GM18502 (cell line): ENCODE measurements around the gene MRAP.

Experiments
- ATAC-seq: cut with Tn5 transposase; IDR thresholded peaks from one replicate; pipeline ENCODE4 v1.9.1; 2021; ENCODE audit warnings: mild to moderate bottlenecking; ENCODE audit not compliant: unreplicated experiment, poor library complexity

The MRAP gene

DNA sequence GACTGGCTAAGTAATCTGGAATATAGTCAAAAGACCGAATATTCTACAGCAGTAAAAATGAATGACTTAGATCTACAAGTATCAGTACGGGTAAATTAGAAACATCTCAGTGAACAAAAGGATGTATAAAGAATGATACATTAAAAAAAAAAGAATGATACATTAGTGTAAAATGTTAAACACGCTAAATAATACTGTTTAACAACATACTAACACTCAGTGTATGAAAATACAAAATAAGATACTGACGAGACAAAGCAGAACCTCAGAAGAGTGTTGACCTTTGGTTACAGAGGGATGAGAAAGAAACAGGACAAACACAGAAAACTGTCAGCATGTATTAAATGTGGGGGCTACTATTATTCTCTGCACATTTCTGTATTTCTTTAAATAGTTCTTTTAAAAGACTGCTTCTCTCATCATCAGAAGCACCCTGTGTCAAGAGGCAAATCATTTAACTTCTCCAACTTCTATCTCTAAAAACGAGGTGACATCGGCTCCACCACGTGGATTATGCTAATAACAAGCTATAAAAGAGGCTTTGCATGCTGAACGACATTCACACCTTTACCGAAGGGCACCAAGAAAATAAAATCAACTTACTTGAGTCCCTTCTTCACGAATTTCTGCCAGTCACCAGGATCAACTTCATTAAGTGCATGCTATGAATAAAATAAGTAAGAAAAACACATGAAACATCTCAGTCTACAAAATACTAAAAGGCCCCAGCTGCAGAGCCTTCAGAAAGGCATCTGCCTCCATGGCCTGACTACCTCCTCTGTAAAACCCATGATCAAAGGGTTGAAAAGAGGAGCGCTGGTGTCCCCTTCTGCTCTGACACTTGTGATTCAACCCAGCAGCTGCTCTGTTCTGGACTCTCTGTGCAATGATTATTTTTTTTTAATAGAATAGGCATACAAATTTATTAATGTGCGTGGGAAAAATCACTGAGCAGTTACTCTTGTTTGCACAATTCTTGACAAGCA is 42.5 kb downstream of the MRAP start:
- ATAC-seq, result no peak

DNA sequence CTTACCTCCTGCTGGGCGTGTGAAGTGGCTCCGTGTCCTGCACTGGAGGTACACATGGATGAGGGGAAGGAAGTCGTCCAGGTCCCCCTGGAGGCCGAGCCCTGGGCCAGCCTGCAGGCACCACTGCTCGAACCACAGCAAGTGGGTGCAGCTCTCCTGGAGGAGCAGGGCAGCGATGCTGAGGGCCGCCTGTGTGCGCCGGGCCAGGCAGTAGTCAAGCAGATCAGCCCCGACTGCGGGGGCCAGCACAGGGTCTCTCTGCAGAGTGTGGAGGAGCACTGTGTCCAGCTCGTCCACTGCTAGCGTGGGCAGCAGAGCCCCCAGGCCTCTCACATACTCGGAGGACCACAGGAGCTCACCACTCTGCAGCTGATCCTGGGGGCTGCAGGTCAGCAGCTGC is 48.3 kb downstream of the MRAP start:
- ATAC-seq, result no peak

DNA sequence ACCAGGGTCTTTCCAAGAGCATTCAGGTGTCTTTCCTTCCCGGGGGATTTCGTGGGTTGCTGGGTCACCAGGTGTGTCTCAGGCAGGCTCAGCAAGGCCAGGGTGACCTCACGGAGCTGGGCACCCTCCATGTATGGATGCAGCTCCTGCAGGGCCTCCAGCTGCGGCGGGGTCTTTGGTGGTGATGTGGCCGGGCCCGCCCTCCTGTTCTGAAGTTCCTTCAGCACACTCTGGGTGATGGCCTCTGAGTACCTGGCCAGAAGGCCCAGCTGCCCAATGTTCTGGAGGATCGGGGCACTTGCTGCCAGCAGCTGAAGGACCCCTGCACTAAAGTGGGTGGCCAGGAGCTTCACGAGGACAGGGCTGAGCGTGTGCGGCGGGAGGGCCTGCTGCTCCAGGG is 48.7 kb downstream of the MRAP start:
- no peak for ATAC-seq

DNA sequence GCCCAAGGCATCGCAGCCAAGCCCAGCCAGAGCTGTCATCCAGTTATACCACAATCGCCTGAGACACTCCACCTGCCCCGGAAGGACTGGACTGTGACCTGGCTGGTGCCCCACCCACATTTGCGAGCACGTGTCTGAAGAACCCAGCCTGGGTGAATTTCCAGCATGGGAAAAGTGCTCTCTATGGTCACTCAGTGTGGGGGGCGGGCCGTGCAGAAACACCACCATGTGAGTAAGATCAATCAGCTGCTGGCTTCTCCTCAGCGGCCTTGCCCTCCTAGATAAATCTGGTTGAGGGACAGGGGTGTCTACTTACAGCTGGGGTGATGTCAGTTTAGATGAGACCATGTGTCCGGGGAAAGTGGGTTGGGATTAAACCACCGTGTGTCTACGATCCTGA is 49.3 kb downstream of the MRAP start:
- ATAC-seq, result no peak

DNA sequence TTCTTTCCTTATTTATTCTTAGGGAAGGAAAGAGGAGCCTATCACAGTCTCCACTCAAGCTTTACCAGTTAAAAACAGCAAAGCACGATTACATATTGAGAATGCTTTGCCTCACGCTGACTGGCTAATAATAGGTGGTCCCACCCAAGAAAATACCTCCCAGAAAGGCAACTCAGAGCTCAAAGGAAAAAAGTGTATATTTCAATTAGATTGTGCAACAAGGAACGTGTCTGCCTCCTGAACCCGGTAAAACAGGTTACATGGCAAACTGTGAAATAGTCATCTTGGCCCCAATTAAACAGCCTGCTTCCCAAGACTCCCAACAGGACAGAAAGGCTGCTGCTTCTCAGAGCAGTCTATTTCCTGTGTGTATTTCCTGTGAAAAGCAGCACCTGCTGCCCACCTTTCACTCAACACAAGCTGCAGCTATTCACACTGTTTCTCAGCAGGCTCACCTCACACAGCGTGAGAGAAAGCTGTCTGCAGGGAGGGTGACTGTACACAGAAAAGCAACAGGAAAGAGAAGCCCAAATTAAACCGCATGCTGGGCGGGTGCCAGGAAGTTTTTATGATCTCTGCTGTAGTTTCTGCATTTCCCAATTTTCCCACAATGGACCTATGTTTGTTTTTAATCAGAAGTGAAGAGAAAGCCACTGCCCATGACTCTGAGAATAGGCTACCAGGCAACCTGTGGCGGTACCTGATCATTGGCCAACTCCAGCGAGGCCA is 50.1 kb downstream of the MRAP start:
- no peak for ATAC-seq

DNA sequence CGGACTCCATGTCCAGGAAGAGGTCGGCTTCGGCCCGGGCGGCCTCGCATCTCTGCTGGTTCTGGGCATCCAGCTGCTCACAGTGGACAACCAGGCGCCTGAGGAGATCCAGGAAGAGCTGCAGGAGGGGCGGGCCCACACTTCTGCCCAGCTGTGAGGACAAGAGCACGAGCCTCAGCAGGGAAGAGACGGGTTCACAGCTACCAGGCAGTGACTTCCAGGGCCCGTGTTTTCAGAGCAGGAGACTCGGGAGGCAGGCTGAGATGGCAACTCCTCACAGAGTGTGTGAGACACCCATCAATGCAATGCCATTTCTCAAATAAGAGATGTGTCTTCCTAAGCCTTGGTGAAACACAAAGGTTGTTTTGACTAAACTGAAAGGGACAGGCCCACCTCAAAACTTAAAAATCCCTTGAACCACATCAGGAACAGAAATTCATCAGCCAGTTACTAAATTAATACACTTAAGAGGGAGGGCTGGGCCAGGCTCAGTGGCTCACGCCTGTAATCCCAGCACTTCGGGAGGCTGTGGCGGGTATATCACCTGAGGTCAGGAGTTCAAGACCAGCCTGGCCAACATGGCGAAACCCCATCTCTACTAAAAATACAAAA is 50.8 kb downstream of the MRAP start:
- no peak for ATAC-seq

DNA sequence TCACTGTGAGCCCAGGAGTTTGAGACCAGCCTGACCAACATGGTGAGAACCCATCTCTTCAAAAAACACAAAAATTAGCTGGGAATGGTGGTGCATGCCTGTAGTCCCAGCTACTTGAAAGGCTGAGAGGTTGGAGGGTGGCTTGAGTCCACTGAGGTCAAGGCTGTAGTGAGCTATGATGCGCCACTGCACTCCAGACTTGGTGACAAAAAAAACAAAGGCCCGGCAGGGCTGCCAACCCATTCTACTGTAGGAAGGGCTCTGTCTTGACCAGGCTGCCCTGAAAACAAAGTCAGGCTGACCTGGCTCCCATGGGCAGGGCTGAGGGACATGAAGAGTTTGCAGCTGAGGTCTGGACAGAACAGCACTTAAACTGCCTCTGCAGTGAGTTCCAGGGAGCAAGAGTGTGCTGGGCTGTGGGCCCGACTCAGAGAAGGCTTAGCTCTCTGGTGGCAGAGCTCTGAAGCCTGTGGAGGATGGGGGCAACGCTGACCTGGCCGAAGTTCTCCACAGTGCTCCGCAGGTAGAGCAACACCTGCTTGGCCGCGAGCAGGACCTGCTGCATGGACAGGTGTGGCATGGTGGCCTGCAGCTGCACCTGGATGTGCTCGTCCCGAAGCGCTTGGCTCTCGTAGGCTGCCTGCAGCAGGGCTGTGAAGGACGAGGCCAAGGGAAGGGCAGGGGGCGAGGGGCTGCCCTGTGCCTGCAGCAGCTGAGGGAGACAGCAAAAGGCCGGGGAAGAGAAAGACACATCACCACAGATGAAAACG is 51.7 kb downstream of the MRAP start:
- no peak for ATAC-seq

DNA sequence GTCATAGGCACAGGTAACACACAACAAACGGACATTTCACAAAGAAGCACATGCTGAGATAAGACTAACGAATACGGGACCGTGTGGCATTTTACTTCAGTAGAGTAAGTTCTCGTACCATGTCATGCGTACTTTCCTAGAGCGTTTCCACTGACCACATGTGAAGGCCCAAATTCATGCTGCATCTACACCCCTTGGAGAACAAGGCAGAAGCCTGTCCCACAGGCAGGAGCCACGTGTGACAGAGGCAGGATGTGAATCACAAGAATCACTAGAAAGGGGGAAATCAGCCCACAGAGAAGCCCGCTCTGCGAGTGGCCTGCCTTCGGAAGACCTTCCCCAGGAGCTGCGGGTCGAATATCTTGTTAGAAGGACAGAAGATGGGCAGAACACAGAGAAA is 52.3 kb downstream of the MRAP start:
- ATAC-seq, result no peak

DNA sequence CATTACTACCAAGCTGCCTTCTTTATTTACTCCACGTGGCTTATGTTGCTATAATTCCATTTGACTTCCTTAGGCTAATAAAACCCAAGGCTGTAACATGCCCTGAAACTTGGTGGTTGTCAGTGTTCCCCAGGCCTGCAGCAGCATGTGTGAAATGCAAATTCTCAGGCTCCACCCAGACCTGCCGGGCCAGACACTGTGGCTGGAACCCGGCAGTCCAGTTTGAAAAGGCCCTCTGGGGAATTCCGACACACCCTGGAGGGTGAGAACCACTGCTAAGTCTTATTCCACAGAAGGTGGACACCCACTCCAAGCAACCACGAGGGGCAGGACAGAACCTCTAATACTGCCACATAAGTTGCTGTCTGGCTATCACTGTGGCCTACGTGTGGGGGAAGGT is 52.8 kb downstream of the MRAP start:
- ATAC-seq, result no peak

DNA sequence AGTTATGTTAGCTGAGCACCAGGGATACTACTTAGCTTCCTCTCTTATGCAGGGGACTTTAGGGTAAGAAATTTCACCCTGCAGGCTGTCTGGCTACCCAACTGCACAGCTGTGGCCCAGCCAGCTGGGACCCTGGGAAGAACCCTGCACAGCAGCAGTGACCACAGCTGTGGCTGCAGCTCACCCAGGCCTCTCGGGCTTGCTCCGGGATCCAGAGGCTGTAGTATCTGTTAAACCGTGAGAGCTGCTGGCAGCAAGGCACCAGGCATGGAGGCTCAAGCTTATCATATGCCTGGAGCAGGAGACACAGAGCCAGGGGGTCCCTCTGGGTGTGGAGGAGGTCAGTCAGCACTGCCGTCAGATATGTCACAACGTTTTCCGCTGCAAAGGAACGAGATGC is 53.9 kb downstream of the MRAP start:
- ATAC-seq, result no peak

DNA sequence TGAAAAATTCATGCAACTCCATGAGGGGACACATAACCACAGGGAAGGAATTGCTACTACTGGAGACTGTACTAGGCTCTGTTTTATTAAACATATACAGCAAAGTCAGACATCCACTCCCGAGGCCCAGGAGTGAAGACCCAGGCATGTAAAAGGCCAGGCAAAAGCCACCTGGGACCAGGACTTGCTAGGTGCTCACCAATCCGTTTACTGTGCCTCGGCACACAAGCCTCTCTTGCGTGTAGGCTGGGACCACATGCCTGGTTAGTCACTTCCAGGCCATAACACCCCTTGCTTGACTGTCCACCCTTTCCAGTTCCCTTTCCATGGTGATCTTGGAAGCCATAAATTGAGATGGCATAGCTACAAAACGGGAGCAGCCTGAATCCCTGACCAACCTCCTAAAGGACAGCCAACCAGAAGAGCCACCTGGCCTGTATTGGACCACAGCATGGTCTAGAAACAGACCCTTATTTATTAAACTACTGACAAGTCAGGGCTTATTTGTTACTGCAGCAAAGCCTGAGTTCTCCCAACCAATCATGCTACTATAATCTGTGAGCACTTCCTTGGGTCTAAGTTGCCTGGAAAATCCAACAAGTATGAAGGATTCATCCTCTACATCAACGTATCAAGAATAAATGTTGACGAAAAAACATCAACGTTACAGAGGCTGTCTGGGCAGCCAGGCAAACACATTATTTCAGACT is 54.5 kb downstream of the MRAP start:
- no peak for ATAC-seq

DNA sequence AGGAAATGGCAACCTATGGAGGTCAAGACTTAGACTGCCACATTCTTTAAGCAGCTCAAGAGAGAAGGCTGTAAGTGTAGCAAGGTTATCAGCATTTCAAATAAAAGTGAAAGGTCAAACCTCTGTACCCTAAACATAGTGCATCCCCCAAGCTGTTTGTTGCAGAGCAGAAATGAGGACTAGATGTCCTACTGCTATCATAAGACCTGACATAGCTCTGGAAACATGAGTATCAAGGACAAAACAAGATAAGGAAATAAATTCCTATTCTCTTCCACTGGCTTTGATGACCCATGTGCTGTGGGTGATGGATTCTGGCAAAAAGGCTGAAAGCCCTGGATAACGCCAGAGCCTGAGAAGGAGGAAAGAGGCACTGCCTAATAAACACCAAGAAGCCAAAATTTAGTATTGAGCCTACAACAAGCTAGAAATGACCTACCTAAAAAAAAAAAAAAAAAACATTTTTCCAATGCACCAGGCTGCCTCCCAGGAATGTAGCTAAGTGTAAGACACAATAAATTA is 58.3 kb downstream of the MRAP start:
- no peak for ATAC-seq

DNA sequence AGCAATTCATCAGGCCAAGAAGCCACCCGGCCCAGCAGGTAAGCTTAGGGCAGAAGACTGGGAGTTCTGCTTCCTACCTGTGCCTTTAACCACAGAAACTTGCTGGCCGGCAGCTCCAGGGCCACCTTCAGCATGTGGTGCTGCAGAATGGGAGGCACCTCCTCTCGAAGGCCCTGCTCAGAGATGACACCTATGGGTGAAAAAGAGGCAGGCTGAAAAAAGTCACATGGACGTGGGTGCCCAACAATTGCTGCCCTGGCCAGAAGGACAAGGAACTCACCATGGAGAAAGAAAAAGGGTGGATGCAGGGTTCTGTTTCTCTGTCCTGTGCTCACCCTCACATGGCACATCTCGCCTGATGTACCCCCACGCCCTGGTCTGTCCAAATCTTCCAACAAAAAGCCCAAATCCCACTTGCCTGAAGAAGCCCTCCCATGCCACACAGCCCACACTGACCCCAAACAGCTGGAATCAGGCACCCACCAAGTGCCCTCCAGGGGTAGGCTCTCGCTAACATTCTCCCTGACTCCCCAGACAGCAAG is 61.1 kb downstream of the MRAP start:
- ATAC-seq, result no peak

DNA sequence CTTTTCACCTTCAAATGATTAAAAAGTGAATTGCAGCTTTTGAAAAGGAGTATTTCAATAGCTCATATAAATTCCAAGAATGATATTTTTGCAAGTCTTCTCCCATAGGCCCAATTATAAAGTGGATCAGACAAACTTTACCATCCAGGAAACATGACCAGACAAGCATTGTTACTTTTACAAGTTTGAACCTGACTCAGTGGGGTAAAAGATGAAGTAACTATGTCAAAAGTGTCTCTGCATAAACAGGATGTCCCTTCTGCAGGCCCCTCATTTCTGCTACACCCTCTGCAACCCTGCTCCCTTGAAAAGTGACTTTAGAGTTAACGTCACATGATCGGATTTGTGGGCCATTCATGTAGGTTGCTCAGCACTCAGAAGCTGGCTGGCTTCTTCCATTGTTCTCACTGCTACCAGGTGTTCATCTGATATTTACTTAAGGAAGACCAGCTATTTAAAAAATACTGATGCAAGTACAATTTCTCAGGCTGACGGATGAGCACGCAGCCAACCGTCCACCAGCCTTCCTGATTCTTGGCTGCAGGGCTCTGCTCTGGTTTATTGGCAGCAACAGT is 61.8 kb downstream of the MRAP start:
- ATAC-seq, result no peak
